NCI-H524 (cell line): ENCODE measurements around the gene SPATA20.

Source experiments
- DNase-seq, 2 experiments: peaks; one replicate each; lab custom pipeline; 2025; lab: John Stamatoyannopoulos, UW

Gene SPATA20

DNA sequence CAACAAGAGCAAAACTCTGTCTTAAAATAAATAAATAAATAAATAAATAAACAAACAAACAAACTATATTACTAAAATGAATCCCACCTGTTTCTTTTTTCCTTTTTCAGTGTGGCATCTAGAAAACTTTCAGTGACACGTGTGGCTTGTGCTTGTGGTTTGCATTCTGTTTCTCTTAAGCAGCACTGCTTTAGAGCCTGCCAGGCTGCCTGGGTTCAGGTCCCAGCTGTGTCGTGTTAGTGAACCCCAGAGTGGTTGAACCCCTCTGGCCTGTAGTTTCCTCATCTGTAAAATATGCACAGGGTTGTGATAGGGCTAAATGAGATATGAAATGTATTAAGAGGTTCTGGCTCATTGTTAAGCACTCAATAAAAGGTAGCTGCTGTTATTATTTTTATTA, 26.5 kb upstream of the SPATA20 start:
- no peak for DNase-seq

- peak in 1 of 2 experiments; percentile 30 for DNase-seq
These were observed 25.5 kb upstream of the SPATA20 start for GRCh38 chr17:50521514-50521913.

DNA sequence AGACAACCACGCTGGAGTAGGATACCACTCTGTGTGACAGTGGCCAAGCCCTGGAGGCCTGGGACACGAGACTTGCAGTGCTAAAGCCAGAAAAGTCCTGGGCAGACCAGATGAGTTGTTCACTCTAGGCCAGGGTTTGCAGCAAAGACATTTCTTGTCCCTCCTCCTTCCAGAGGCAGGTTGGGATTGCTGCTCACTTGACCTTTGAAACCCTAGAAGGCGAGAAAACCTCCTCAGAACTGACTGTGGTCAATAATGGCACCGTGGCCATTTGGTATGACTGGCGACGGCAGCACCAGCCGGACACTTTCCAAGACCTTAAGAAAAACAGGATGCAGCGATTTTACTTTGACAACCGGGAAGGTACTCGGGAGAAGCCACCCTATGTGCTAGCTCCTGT, 24.2 kb upstream of the SPATA20 start:
- no peak for DNase-seq

DNA sequence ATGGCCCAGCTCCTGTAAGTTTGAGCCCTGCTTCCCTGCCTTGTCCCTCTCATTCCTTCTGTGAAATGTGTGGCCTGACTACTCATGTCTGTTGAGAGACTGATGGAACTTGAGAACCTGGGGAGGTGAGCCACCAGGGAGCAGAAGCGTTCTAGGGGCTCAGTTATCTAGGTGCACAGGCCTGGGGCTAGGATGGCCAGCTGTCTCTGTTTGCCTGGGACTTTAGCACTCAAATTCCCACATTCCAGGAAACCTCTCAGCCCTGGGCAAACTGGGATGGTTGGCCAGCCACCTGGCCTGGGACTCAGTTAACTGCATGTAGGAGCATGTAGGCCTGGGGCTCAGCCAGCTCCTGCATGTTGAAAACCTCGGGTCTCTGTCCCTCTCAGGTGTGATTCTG, 23.8 kb upstream of the SPATA20 start:
- no peak for DNase-seq

GRCh38 chr17:50524838-50525237, 22.1 kb upstream of the SPATA20 start:
- no peak for DNase-seq

- DNase-seq: no peak
These were observed 19.7 kb upstream of the SPATA20 start for GRCh38 chr17:50527155-50527762.

- DNase-seq: no peak
These were observed 19.0 kb upstream of the SPATA20 start for GRCh38 chr17:50527949-50528474.

GRCh38 chr17:50529849-50530248, 17.1 kb upstream of the SPATA20 start:
- DNase-seq: no peak

- no peak for DNase-seq
These were observed 15.4 kb upstream of the SPATA20 start for GRCh38 chr17:50531428-50532025.

DNA sequence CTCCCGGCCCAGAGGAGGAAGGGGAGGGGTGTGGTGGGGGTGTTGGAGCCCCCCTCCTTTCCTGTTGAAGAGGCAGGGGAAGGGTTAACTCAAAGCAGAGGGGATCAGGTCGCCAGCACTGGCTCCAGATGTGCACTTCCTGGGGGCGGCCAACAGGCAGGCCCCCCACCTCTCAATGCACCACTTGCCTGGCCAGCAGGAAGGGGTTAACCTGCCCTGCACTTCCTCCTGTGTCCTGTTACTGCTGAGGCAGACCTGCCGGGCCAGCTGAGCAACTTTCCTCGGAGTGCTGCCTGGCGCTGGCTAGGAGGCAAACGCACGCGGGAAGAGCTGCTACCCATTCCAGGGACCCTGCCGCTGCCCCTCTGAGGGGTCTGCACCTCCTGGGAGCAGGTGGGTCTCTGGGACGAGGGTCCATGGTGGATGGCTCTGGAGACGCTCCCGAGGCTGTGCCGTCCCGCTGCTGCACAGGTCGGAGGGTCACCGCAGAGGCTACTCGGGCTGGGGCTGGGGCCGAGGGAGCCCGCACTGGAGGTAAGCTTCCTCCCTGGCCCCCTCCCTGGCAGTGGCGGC, 14.4 kb upstream of the SPATA20 start, which contains the start of gene EPN3:
EPN3 (plus strand) TSS at position 284 of the 573 bp plus-strand sequence. CDS start 3,822 bp downstream, outside the sequence.
- DNase-seq: no peak

- no peak for DNase-seq
These were observed 13.8 kb upstream of the SPATA20 start for GRCh38 chr17:50533185-50533584.

GRCh38 chr17:50533720-50534148, 13.2 kb upstream of the SPATA20 start:
- peak; percentile 20 to 54 for DNase-seq

GRCh38 chr17:50534222-50534978, 12.6 kb upstream of the SPATA20 start:
- peak in 1 of 2 experiments; percentile 17 for DNase-seq

DNA sequence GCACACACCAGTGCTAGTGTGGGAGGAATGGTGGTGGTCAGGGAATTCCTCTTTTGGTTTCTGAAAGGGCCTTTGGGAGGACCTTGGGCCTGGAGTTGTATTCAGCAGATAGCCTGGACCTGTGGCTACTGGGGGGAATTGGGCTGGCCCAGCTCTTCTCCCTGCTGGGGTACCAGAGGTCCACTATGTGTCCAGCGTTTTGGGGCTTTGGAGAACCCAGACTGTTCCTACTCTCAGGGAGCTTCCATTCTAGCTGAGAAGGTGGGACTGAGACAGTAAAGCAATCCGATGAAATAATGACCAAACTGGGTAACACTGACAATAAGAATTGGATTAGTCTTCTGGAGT, 12.0 kb upstream of the SPATA20 start:
- no peak for DNase-seq

DNA sequence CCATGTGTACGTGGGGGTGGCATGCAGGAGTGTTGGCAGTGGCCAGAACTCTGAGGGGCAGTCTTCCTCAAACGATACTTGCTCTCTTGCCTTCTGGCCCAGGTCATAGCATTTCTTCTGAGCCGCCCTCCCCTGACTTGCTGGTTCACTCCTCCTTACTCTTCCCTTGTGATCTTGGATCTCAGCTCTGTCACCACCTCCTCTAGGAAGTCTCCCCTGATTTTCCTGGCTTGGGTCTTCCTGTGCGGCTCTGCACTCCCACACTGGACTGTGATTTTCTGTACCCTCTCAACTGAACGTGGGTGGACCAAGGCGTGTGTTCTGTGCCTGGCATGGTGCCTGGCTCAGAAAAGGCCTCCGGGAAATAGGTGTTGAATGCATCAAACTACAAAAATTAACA, 11.6 kb upstream of the SPATA20 start:
- DNase-seq: no peak

GRCh38 chr17:50536683-50537646, 10.0 kb upstream of the SPATA20 start:
- DNase-seq: no peak

- DNase-seq: no peak
These were observed 9.0 kb upstream of the SPATA20 start for GRCh38 chr17:50537721-50538548.

GRCh38 chr17:50538549-50539410, 8.2 kb upstream of the SPATA20 start:
- DNase-seq: no peak

GRCh38 chr17:50539762-50540559, 7.0 kb upstream of the SPATA20 start:
- DNase-seq: no peak
